GM18508 (cell line): ENCODE measurements around the gene PIAS4.
"Not testable (repeated sequence)": the region's sequence is repeated elsewhere in the genome, so short reads cannot be mapped to it uniquely, and the experiment has no call there.

Experiments used
- ATAC-seq: cut with Tn5 transposase; IDR thresholded peaks from one replicate; pipeline ENCODE4 v1.9.1; 2021; ENCODE audit warnings: moderate number of reproducible peaks; ENCODE audit not compliant: insufficient read depth, unreplicated experiment

The PIAS4 gene

GRCh38 chr19:3987619-3988371, 19.7 kb upstream of the PIAS4 start:
- no peak for ATAC-seq

GRCh38 chr19:3990815-3991117, 16.8 kb upstream of the PIAS4 start:
- no peak for ATAC-seq

- no peak for ATAC-seq
Observed at GRCh38 chr19:3995607-3996006, 11.9 kb upstream of the PIAS4 start.

- ATAC-seq: not testable (repeated sequence)
Observed at GRCh38 chr19:3998667-3999412, 8.7 kb upstream of the PIAS4 start.

GRCh38 chr19:4000798-4001197, 6.7 kb upstream of the PIAS4 start:
- ATAC-seq: not testable (repeated sequence)

GRCh38 chr19:4005436-4005835, 2.1 kb upstream of the PIAS4 start:
- not testable (repeated sequence) for ATAC-seq

GRCh38 chr19:4007836-4008539, 452 bp downstream of the PIAS4 start:
- ATAC-seq: no peak

- ATAC-seq: no peak
Observed at GRCh38 chr19:4009990-4010807, 2.7 kb downstream of the PIAS4 start.

- ATAC-seq: no peak
Observed at GRCh38 chr19:4010808-4011110, 3.2 kb downstream of the PIAS4 start.

- not testable (repeated sequence) for ATAC-seq
Observed at GRCh38 chr19:4011430-4011829, 3.9 kb downstream of the PIAS4 start.

- no peak for ATAC-seq
Observed at GRCh38 chr19:4012092-4012974, 4.8 kb downstream of the PIAS4 start.

GRCh38 chr19:4012975-4013634, 5.6 kb downstream of the PIAS4 start:
- no peak for ATAC-seq

- no peak for ATAC-seq
Observed at GRCh38 chr19:4013886-4014540, 6.5 kb downstream of the PIAS4 start.

- no peak for ATAC-seq
Observed at GRCh38 chr19:4014541-4015491, 7.3 kb downstream of the PIAS4 start.

GRCh38 chr19:4015705-4016402, 8.3 kb downstream of the PIAS4 start:
- no peak for ATAC-seq

- ATAC-seq: no peak
Observed at GRCh38 chr19:4016486-4016885, 8.9 kb downstream of the PIAS4 start.
